Hepatocyte (in vitro differentiated cells): ENCODE data around the gene ADAMTS14. TPM values are rescaled to one million over a fixed set of nuclear protein-coding genes. Genes with fewer than 3 reads are reported as not detected.

Experiments
- DNase-seq: peaks from one replicate; pipeline ENCODE4 v3.0.0-alpha.2; 2016; ENCODE audit warnings: low spot score
- H2AFZ ChIP-seq: fragments of 200-600 bp; sonication (generic); 2 replicates; pipeline ENCODE4 v1.6.0; 2016; ENCODE audit warnings: antibody characterized with exemption, mild to moderate bottlenecking
- H3K27ac ChIP-seq: fragments of 200-600 bp; sonication (generic); 2 replicates; pipeline ENCODE4 v1.5.1; 2016; ENCODE audit warnings: mild to moderate bottlenecking
- H3K27me3 ChIP-seq: fragments of 200-600 bp; sonication (generic); 2 replicates; pipeline ENCODE4 v1.6.1; 2016
- H3K36me3 ChIP-seq: fragments of 200-600 bp; sonication (generic); replicated peaks from 2 replicates; pipeline ENCODE4 v1.5.1; 2016; ENCODE audit warnings: low read depth; ENCODE audit not compliant: insufficient read depth
- H3K4me1 ChIP-seq: fragments of 200-600 bp; sonication (generic); 2 replicates; pipeline ENCODE4 v1.5.1; 2016; ENCODE audit warnings: mild to moderate bottlenecking, moderate library complexity; ENCODE audit not compliant: insufficient read depth
- H3K4me2 ChIP-seq: fragments of 200-600 bp; sonication (generic); 2 replicates; pipeline ENCODE4 v1.6.0; 2016
- H3K4me3 ChIP-seq: fragments of 200-600 bp; sonication (generic); 2 replicates; pipeline ENCODE4 v1.5.1; 2016; ENCODE audit warnings: mild to moderate bottlenecking
- H3K79me2 ChIP-seq: fragments of 200-600 bp; sonication (generic); 2 replicates; pipeline ENCODE4 v1.6.0; 2017; ENCODE audit warnings: mild to moderate bottlenecking
- H3K9me2 ChIP-seq: fragments of 200-600 bp; sonication (generic); replicated peaks from 2 replicates; pipeline ENCODE4 v1.6.0; 2017; ENCODE audit warnings: mild to moderate bottlenecking; ENCODE audit not compliant: insufficient read depth
- H3K9me3 ChIP-seq: fragments of 200-600 bp; sonication (generic); 2 replicates; pipeline ENCODE4 v1.5.1; 2016; ENCODE audit warnings: low read depth, mild to moderate bottlenecking
- H4K20me1 ChIP-seq: fragments of 200-600 bp; sonication (generic); 2 replicates; pipeline ENCODE4 v1.6.0; 2016; ENCODE audit warnings: mild to moderate bottlenecking; ENCODE audit not compliant: insufficient read depth, poor library complexity, severe bottlenecking
- EZH2 ChIP-seq: fragments of 200-600 bp; sonication (generic); IDR thresholded peaks from 2 replicates; pipeline ENCODE4 v1.6.1; 2016; ENCODE audit warnings: antibody characterized with exemption, mild to moderate bottlenecking, borderline replicate concordance
- EZH2phosphoT487 ChIP-seq: fragments of 200-600 bp; sonication (generic); IDR thresholded peaks from one replicate; pipeline ENCODE4 v1.6.1; 2018; ENCODE audit warnings: antibody characterized with exemption, mild to moderate bottlenecking, low read depth, moderate library complexity; ENCODE audit not compliant: unreplicated experiment, severe bottlenecking
- WGBS: methylation state at CpG from one replicate; pipeline ENCODE4 v1.1.6; 2016; ENCODE audit warnings: low lambda C conversion rate; ENCODE audit errors: missing lambda C conversion rate; 5-methylcytosine and 5-hydroxymethylcytosine counted together
- polyA plus RNA-seq: library from polyadenylated mRNA; unstranded; fragments of >200 nt; fragmentation: Nextera tagmentation; extraction: Ambion mirVana; gene quantifications from 2 replicates; pipeline ENCODE4 v1.2.1, GENCODE V29; 2016
- total RNA-seq: library from RNA; depleted of rRNA; stranded (reverse); fragments of >200 nt; gene quantifications from 2 replicates; pipeline ENCODE4 v1.2.3, GENCODE V29; 2014
- TF ChIP-seq, protein P1 (sequence below): fragments of 200-600 bp; sonication (generic); IDR thresholded peaks from 2 replicates; pipeline ENCODE4 v1.5.1; 2016; ENCODE audit warnings: antibody characterized with exemption, mild to moderate bottlenecking; ENCODE audit not compliant: poor library complexity

Gene ADAMTS14
- total and polyA plus RNA-seq, 2 experiments from 2014 or later = 0.87 to 2.1 TPM

- H3K36me3 ChIP-seq = no peaks in the 10 kb centered on the region
- no peak for DNase-seq
- H3K79me2 ChIP-seq = no peaks in the 10 kb centered on the region
- no peaks in the 10 kb centered on the region for H3K9me2 ChIP-seq
- no peak overlapping the region for H3K4me3 ChIP-seq
- H3K9me3 ChIP-seq = no peaks in the 10 kb centered on the region
- no peaks in the 10 kb centered on the region for H3K27me3 ChIP-seq
- H2AFZ ChIP-seq = no peak overlapping the region
- 56% methylated on average over 3 of the region's 3 CpGs for WGBS
- H3K4me1 ChIP-seq = no peaks in the 10 kb centered on the region
- H3K4me2 ChIP-seq = no peak overlapping the region
- TF ChIP-seq, protein P1, sequence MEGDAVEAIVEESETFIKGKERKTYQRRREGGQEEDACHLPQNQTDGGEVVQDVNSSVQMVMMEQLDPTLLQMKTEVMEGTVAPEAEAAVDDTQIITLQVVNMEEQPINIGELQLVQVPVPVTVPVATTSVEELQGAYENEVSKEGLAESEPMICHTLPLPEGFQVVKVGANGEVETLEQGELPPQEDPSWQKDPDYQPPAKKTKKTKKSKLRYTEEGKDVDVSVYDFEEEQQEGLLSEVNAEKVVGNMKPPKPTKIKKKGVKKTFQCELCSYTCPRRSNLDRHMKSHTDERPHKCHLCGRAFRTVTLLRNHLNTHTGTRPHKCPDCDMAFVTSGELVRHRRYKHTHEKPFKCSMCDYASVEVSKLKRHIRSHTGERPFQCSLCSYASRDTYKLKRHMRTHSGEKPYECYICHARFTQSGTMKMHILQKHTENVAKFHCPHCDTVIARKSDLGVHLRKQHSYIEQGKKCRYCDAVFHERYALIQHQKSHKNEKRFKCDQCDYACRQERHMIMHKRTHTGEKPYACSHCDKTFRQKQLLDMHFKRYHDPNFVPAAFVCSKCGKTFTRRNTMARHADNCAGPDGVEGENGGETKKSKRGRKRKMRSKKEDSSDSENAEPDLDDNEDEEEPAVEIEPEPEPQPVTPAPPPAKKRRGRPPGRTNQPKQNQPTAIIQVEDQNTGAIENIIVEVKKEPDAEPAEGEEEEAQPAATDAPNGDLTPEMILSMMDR = no peak
- no peak for TF ChIP-seq EZH2phosphoT487
- TF ChIP-seq EZH2 = no peak
- H3K27ac ChIP-seq = no peak overlapping the region
- no peaks in the 10 kb centered on the region for H4K20me1 ChIP-seq
These were observed 77.9 kb downstream of the ADAMTS14 start for GRCh38 chr10:70750156-70750703.

- TF ChIP-seq EZH2phosphoT487 (no peak), EZH2 (no peak)
- TF ChIP-seq, protein P1 = no peak
- Histone ChIP-seq H3K4me2 (no peak overlapping the region), H3K36me3 (no peaks in the 10 kb centered on the region), H4K20me1 (no peaks in the 10 kb centered on the region), H3K9me2 (no peaks in the 10 kb centered on the region), H3K4me1 (no peaks in the 10 kb centered on the region), H3K9me3 (no peaks in the 10 kb centered on the region), H2AFZ (no peak overlapping the region), H3K4me3 (no peak overlapping the region), H3K27me3 (no peaks in the 10 kb centered on the region), H3K27ac (no peak overlapping the region), H3K79me2 (no peaks in the 10 kb centered on the region)
- no peak for DNase-seq
- WGBS = 99% methylated on average over 9 of the region's 9 CpGs
These were observed 79.0 kb downstream of the ADAMTS14 start for GRCh38 chr10:70751356-70751755.

DNA sequence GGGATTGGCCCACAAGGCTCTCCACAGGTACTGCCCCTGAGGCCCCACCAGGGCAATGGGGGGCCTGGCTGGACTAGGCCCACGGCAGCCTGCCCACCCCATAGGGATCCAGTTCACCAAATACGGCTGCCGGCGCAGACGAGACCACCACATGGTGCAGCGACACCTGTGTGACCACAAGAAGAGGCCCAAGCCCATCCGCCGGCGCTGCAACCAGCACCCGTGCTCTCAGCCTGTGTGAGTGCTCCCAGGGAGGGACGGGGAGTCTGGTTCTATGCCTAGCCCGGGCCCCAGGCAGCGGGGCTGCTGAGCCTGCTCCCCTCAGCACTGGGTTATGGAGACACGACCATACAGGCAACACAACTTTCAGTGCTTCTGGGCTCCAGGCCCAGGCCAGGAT lies 79.7 kb downstream of the ADAMTS14 start:
- H4K20me1 ChIP-seq = no peaks in the 10 kb centered on the region
- no peaks in the 10 kb centered on the region for H3K36me3 ChIP-seq
- H3K4me2 ChIP-seq = no peak overlapping the region
- no peaks in the 10 kb centered on the region for H3K27me3 ChIP-seq
- no peak overlapping the region for H3K27ac ChIP-seq
- H3K9me3 ChIP-seq = no peaks in the 10 kb centered on the region
- no peaks in the 10 kb centered on the region for H3K79me2 ChIP-seq
- no peak overlapping the region for H2AFZ ChIP-seq
- no peak overlapping the region for H3K4me3 ChIP-seq
- H3K9me2 ChIP-seq = no peaks in the 10 kb centered on the region
- no peaks in the 10 kb centered on the region for H3K4me1 ChIP-seq
- WGBS = 96% methylated on average over 14 of the region's 14 CpGs
- TF ChIP-seq EZH2phosphoT487 (no peak), EZH2 (no peak)
- TF ChIP-seq, protein P1 = no peak
- no peak for DNase-seq

DNA sequence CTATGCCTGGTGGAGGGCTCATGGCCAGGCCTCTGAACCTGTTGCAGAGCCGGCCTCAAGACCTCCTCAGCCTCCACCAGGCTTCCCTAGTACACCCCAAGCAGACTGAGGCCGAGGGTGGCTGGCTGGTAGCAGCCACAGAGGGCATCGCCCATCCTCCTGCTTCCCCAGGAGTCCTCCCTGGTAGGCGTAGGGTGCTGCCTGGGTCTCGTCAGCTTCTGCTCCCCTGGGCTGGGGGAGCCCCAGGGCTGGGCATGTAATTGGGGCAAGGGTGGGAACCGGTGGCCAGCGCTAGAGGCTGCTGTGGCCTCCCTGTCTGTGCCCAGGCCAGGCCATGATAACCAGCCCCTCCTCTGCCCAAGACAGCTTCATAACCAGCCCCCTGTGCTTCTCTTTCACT lies 80.3 kb downstream of the ADAMTS14 start:
- H3K4me2 ChIP-seq = no peak overlapping the region
- no peak overlapping the region for H2AFZ ChIP-seq
- no peak overlapping the region for H3K4me3 ChIP-seq
- H3K9me2 ChIP-seq = no peaks in the 10 kb centered on the region
- H3K27me3 ChIP-seq = no peaks in the 10 kb centered on the region
- TF ChIP-seq, protein P1 = no peak
- TF ChIP-seq EZH2 = no peak
- TF ChIP-seq EZH2phosphoT487 = no peak
- H3K4me1 ChIP-seq = no peaks in the 10 kb centered on the region
- DNase-seq = no peak
- no peak overlapping the region for H3K27ac ChIP-seq
- no peaks in the 10 kb centered on the region for H3K79me2 ChIP-seq
- H3K36me3 ChIP-seq = no peaks in the 10 kb centered on the region
- 100% methylated on average over 7 of the region's 7 CpGs for WGBS
- H3K9me3 ChIP-seq = no peaks in the 10 kb centered on the region
- no peaks in the 10 kb centered on the region for H4K20me1 ChIP-seq
